ENCODE results near the gene SORL1.

SORL1 gene

DNA sequence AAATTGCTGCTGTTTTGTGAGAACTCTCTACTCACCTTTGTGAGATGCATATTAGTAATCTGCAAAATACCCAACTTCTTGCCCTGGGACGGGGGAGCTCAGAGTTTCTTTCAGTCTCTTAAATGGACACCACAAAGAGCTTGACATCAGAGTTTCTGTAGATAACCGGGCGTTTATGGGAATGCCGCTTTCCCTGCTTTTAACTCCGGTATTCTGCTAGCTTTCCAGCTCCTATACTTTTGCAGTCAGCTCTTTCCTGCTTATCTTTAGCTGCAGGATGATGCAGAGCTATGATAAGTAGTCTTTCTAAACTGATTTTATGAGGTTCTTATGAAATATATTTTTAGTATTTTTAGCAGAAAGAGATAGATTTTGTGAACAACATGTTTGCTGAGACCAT lies 155.2 kb downstream of the SORL1 start:
- Histone ChIP-seq H3K4me2 (ENCODE audit: low read length) (no peak overlapping the region), H3K4me1 (ENCODE audit: insufficient read depth, low read length, severe bottlenecking) (no peaks in the 10 kb centered on the region), H3F3A (ENCODE audit: insufficient read depth, low read length) (no peaks in the 10 kb centered on the region), H3K27me3 (ENCODE audit: insufficient read depth, low read length) (no peaks in the 10 kb centered on the region), H3K36me3 (ENCODE audit: insufficient read depth, low read length) (peaks cover 100% of the 10 kb centered on the region), H3K9me3 (ENCODE audit: low read length) (no peaks in the 10 kb centered on the region), H3K9me2 (ENCODE audit: low read depth, low read length) (no peaks in the 10 kb centered on the region), H3K27ac (ENCODE audit: low read depth, low read length, poor library complexity, severe bottlenecking) (no peak overlapping the region), H3K4me3 (ENCODE audit: low read depth, low read length, poor library complexity, severe bottlenecking) (no peak overlapping the region), H3K79me2 (ENCODE audit: insufficient read depth, low read length) (no peaks in the 10 kb centered on the region), H2AFZ (ENCODE audit: low read length) (no peak overlapping the region), H4K20me1 (ENCODE audit: insufficient read depth, low read length) (no peaks in the 10 kb centered on the region), H3K9ac (ENCODE audit: low read length) (no peak overlapping the region)
- no peak for TF ChIP-seq EZH2 (IDR thresholded peaks at IDR 0.05; ENCODE audit: borderline replicate concordance, low read length)

DNA sequence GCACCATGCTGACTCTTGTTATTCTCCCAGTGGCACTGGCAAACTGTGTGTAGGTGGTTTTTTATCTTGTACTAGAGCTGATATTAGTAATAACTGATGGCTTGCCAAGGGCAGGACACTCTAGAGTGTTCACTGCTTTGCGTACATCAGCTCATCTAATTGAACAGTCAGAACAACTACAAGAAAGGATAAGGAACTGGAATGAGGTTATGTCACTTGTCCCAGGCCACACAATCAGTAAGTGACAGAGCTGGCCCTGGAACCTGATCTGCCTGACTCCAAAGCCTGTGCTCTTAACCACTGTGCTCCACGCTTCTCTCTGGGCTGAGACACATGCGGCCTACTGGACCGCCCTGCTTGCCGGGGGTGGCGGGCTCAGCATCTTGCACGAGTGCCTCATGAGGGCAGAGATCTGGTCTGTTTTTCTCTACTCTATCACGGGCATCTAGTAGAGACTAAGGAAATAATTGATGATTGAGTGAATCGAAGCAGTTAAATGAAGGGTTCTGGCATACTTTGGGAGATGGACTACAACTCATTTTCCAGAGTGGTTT lies 156.5 kb downstream of the SORL1 start:
- no peaks in the 10 kb centered on the region for H4K20me1 ChIP-seq (ENCODE audit: insufficient read depth, low read length)
- no peak overlapping the region for H3K9ac ChIP-seq (ENCODE audit: low read length)
- no peaks in the 10 kb centered on the region for H3K9me2 ChIP-seq (ENCODE audit: low read depth, low read length)
- peaks cover 100% of the 10 kb centered on the region for H3K36me3 ChIP-seq (ENCODE audit: insufficient read depth, low read length)
- no peak overlapping the region for H3K27ac ChIP-seq (ENCODE audit: low read depth, low read length, poor library complexity, severe bottlenecking)
- H3K4me3 ChIP-seq (ENCODE audit: low read depth, low read length, poor library complexity, severe bottlenecking): no peak overlapping the region
- H3K4me1 ChIP-seq (ENCODE audit: insufficient read depth, low read length, severe bottlenecking): no peaks in the 10 kb centered on the region
- H3K79me2 ChIP-seq (ENCODE audit: insufficient read depth, low read length): no peaks in the 10 kb centered on the region
- no peaks in the 10 kb centered on the region for H3K9me3 ChIP-seq (ENCODE audit: low read length)
- H3K27me3 ChIP-seq (ENCODE audit: insufficient read depth, low read length): no peaks in the 10 kb centered on the region
- H3K4me2 ChIP-seq (ENCODE audit: low read length): no peak overlapping the region
- no peak overlapping the region for H2AFZ ChIP-seq (ENCODE audit: low read length)
- no peak for TF ChIP-seq EZH2 (IDR thresholded peaks at IDR 0.05; ENCODE audit: borderline replicate concordance, low read length)
- no peak for TF ChIP-seq CTCF (IDR thresholded peaks at IDR 0.05; ENCODE audit: low read length)
- H3F3A ChIP-seq (ENCODE audit: insufficient read depth, low read length): no peaks in the 10 kb centered on the region

DNA sequence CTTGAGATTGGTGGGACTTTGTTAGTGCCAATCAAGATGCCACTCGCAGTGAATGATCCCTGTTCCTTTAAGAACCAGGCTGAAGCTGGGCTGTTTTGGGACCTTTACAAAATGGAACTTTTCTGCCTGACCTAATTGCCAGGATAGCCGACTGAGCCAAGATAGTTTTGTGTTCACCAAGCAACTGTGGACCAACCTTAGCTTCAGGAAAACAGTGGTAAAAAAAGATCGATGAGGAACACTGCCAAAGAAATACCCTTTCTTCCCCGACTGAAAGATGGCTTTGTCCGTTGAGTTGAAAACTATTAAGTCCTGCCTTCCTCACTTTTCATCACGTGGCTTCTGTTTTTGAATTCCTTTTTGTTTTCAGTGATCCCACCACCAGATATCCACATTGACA lies 158.6 kb downstream of the SORL1 start:
- H3K4me1 ChIP-seq (ENCODE audit: insufficient read depth, low read length, severe bottlenecking): no peaks in the 10 kb centered on the region
- H3K27me3 ChIP-seq (ENCODE audit: insufficient read depth, low read length): no peaks in the 10 kb centered on the region
- H3K4me3 ChIP-seq (ENCODE audit: low read depth, low read length, poor library complexity, severe bottlenecking): no peak overlapping the region
- no peaks in the 10 kb centered on the region for H3F3A ChIP-seq (ENCODE audit: insufficient read depth, low read length)
- no peak overlapping the region for H2AFZ ChIP-seq (ENCODE audit: low read length)
- H3K9me3 ChIP-seq (ENCODE audit: low read length): no peaks in the 10 kb centered on the region
- peaks cover 100% of the 10 kb centered on the region for H3K36me3 ChIP-seq (ENCODE audit: insufficient read depth, low read length)
- no peaks in the 10 kb centered on the region for H4K20me1 ChIP-seq (ENCODE audit: insufficient read depth, low read length)
- no peaks in the 10 kb centered on the region for H3K9me2 ChIP-seq (ENCODE audit: low read depth, low read length)
- H3K9ac ChIP-seq (ENCODE audit: low read length): no peak overlapping the region
- H3K27ac ChIP-seq (ENCODE audit: low read depth, low read length, poor library complexity, severe bottlenecking): no peak overlapping the region
- TF ChIP-seq EZH2 (IDR thresholded peaks at IDR 0.05; ENCODE audit: borderline replicate concordance, low read length): no peak
- no peak for TF ChIP-seq CTCF (IDR thresholded peaks at IDR 0.05; ENCODE audit: low read length)
- no peaks in the 10 kb centered on the region for H3K79me2 ChIP-seq (ENCODE audit: insufficient read depth, low read length)
- no peak overlapping the region for H3K4me2 ChIP-seq (ENCODE audit: low read length)

GRCh38 chr11:121611242-121611641 lies 159.1 kb downstream of the SORL1 start:
- H3K79me2 ChIP-seq (ENCODE audit: insufficient read depth, low read length): no peaks in the 10 kb centered on the region
- no peaks in the 10 kb centered on the region for H3F3A ChIP-seq (ENCODE audit: insufficient read depth, low read length)
- H3K27me3 ChIP-seq (ENCODE audit: insufficient read depth, low read length): no peaks in the 10 kb centered on the region
- H3K4me1 ChIP-seq (ENCODE audit: insufficient read depth, low read length, severe bottlenecking): no peaks in the 10 kb centered on the region
- no peaks in the 10 kb centered on the region for H3K9me2 ChIP-seq (ENCODE audit: low read depth, low read length)
- H3K9me3 ChIP-seq (ENCODE audit: low read length): no peaks in the 10 kb centered on the region
- no peak overlapping the region for H3K9ac ChIP-seq (ENCODE audit: low read length)
- peaks cover 100% of the 10 kb centered on the region for H3K36me3 ChIP-seq (ENCODE audit: insufficient read depth, low read length)
- H3K4me2 ChIP-seq (ENCODE audit: low read length): no peak overlapping the region
- TF ChIP-seq EZH2 (IDR thresholded peaks at IDR 0.05; ENCODE audit: borderline replicate concordance, low read length) (no peak), CTCF (IDR thresholded peaks at IDR 0.05; ENCODE audit: low read length) (no peak)
- no peak overlapping the region for H3K4me3 ChIP-seq (ENCODE audit: low read depth, low read length, poor library complexity, severe bottlenecking)
- H2AFZ ChIP-seq (ENCODE audit: low read length): no peak overlapping the region
- H3K27ac ChIP-seq (ENCODE audit: low read depth, low read length, poor library complexity, severe bottlenecking): no peak overlapping the region
- H4K20me1 ChIP-seq (ENCODE audit: insufficient read depth, low read length): no peaks in the 10 kb centered on the region
